Natural killer cell (primary cell): Measurements from ENCODE around the gene EPHX1. TPM values are rescaled to one million over a fixed set of nuclear protein-coding genes. Genes with fewer than 3 reads are reported as not detected.

ENCODE experiments used
- ATAC-seq, 3 donors: fragments of 150-1000 bp in 2 of 3; fragments of 200-7000 bp in 1 of 3; cut with Tn5 transposase; 1 replicate in 1 of 3; 2 replicates in 2 of 3; pipeline ENCODE4 v1.10.0; 2021; ENCODE audit warnings: mild to moderate bottlenecking in 2 of 3, moderate library complexity in 2 of 3
- DNase-seq, 2 donors: peaks; one replicate each; pipeline versions ENCODE4 v3.0.0 to v3.0.0-alpha.2; 2013 to 2021; ENCODE audit warnings: mixed read lengths in 1 of 2
- H3K27ac ChIP-seq: one replicate; pipeline ENCODE4 v1.5.1; 2013; ENCODE audit warnings: mild to moderate bottlenecking, low read length
- H3K27me3 ChIP-seq: one replicate; pipeline ENCODE4 v1.6.1; 2013; ENCODE audit warnings: low read length; ENCODE audit not compliant: control insufficient read depth, insufficient read depth
- H3K36me3 ChIP-seq: one replicate; pipeline ENCODE4 v1.6.1; 2013; ENCODE audit warnings: low read length; ENCODE audit not compliant: control insufficient read depth, insufficient read depth
- H3K4me1 ChIP-seq: one replicate; pipeline ENCODE4 v1.6.1; 2013; ENCODE audit warnings: low read length; ENCODE audit not compliant: control insufficient read depth, insufficient read depth
- H3K4me3 ChIP-seq: one replicate; pipeline ENCODE4 v1.5.1; 2013; ENCODE audit warnings: low read length
- H3K9me3 ChIP-seq: one replicate; pipeline ENCODE4 v1.6.1; 2013; ENCODE audit warnings: low read length; ENCODE audit not compliant: control insufficient read depth, insufficient read depth
- H3K27ac Mint-ChIP-seq, 2 donors: one replicate each; pipeline ENCODE4 v1.8.0; 2022; ENCODE audit warnings: mild to moderate bottlenecking in 2 of 2, mixed read lengths in 2 of 2, moderate library complexity in 1 of 2
- H3K27me3 Mint-ChIP-seq, 2 donors: one replicate each; pipeline ENCODE4 v1.8.0; 2022; ENCODE audit warnings: low read depth in 2 of 2, mixed read lengths in 2 of 2
- H3K36me3 Mint-ChIP-seq: one replicate; pipeline ENCODE4 v1.8.0; 2022; ENCODE audit warnings: mixed read lengths
- H3K4me1 Mint-ChIP-seq, 2 donors: one replicate each; pipeline ENCODE4 v1.8.0; 2022; ENCODE audit warnings: mixed read lengths in 2 of 2
- H3K4me3 Mint-ChIP-seq: one replicate; pipeline ENCODE4 v1.8.0; 2022; ENCODE audit warnings: mild to moderate bottlenecking, moderate library complexity, mixed read lengths
- H3K9me3 Mint-ChIP-seq, 2 donors: one replicate each; pipeline ENCODE4 v1.8.0; 2022; ENCODE audit warnings: mixed read lengths in 2 of 2
- WGBS: methylation state at CpG from one replicate; pipeline ENCODE4 v1.1.7; 2013; ENCODE audit warnings: missing lambda C conversion rate; ENCODE audit not compliant: insufficient coverage; 5-methylcytosine and 5-hydroxymethylcytosine counted together
- intact Hi-C: fragments of 100-400 bp; cut with micrococcal nuclease; formaldehyde crosslinking; loops from one replicate; pipeline ENCODE4 v1.14.2; 2022
- total RNA-seq, 4 donors: library from RNA; stranded (reverse); fragments of 120-200 nt in 1 of 4; gene quantifications; one replicate each; pipeline versions ENCODE4 v1.2.3 to v1.2.4, GENCODE V29; 2013 to 2022
- TF ChIP-seq, protein P1 (sequence below): fragments of 200-600 bp; IDR thresholded peaks from one replicate; pipeline ENCODE4 v1.8.0; 2022; ENCODE audit warnings: antibody characterized with exemption

The EPHX1 gene
- total RNA-seq, 3 donors from 2014 or later (not counting 1 experiment from before 2014, with no cell fraction given) = 1.1 to 2.3 (median 1.5) TPM

DNA sequence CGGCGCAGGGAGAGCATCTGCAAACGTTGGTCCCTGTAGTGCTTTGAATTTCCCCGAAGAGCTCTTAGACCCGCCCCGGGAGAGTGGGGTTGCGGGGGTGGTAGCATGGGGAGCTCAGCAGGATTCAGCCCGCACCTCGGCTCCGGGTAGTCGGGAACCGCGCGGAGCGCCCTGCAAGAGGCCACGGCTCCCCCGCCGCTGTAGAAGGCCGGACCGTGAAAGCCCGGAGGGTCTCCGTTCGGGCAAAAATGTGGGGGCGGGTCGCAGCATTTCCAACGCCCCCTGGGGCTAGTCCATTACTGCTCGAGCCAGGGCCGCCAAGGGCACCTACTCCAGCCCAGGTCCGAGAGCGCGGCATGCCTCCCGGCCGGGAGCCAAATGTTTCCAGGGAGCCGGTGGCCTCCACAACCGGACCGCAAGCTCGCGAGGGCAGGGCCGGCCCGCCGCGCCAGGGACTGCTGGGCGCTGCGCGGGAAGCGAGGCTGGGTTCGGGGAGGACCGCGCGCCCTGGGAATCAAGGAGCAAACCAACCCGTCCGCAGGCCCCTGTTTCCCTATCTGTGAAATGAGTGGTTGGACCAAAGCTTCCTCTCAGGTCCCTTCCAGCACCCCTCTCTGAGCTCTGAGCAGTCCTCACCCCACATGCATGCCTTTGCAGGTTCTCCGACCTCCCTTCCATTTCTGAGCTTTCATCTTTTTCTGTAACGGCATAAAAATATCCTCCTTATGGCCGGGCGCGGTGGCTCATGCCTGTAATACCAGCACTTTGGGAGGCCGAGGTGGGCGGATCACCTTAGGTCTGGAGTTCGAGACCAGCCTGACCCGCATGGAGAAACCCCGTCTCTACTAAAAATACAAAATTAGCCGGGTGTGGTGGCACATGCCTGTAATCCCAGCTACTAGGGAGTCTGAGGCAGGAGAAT is 73.0 kb downstream of the EPHX1 start:
- H3K36me3 Mint-ChIP-seq = no peaks in the 10 kb centered on the region
- ATAC-seq = peak; percentile 32 to 45 (median 37)
- WGBS = 6% methylated on average over 63 of the region's 63 CpGs

GRCh38 chr1:225883616-225884265 is 73.8 kb downstream of the EPHX1 start:
- TF ChIP-seq, protein P1, sequence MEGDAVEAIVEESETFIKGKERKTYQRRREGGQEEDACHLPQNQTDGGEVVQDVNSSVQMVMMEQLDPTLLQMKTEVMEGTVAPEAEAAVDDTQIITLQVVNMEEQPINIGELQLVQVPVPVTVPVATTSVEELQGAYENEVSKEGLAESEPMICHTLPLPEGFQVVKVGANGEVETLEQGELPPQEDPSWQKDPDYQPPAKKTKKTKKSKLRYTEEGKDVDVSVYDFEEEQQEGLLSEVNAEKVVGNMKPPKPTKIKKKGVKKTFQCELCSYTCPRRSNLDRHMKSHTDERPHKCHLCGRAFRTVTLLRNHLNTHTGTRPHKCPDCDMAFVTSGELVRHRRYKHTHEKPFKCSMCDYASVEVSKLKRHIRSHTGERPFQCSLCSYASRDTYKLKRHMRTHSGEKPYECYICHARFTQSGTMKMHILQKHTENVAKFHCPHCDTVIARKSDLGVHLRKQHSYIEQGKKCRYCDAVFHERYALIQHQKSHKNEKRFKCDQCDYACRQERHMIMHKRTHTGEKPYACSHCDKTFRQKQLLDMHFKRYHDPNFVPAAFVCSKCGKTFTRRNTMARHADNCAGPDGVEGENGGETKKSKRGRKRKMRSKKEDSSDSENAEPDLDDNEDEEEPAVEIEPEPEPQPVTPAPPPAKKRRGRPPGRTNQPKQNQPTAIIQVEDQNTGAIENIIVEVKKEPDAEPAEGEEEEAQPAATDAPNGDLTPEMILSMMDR = no peak
- intact Hi-C loops = no loop called here
- Mint-ChIP-seq H3K27ac (peak overlapping the region; percentile 72 to 83), H3K9me3 (no peaks in the 10 kb centered on the region), H3K27me3 (peaks cover 5 to 10% of the 10 kb centered on the region in 2 donors), H3K4me3 (peak overlapping the region; percentile 91), H3K36me3 (no peaks in the 10 kb centered on the region), H3K4me1 (peaks cover 27 to 42% of the 10 kb centered on the region in 2 donors)
- ATAC-seq (no peak), DNase-seq (no peak)
- Histone ChIP-seq H3K36me3 (no peaks in the 10 kb centered on the region), H3K9me3 (no peaks in the 10 kb centered on the region), H3K27ac (no peak overlapping the region), H3K4me1 (peaks cover 46% of the 10 kb centered on the region), H3K27me3 (no peaks in the 10 kb centered on the region), H3K4me3 (no peak overlapping the region)
- WGBS = 89% methylated on average over 9 of the region's 11 CpGs

More for the DNA sequence above, 73.0 kb downstream of the EPHX1 start:
- Histone ChIP-seq H3K4me3 (peak overlapping the region; percentile 99), H3K9me3 (no peaks in the 10 kb centered on the region), H3K27me3 (no peaks in the 10 kb centered on the region), H3K4me1 (peaks cover 52% of the 10 kb centered on the region), H3K27ac (peak overlapping the region; percentile 91), H3K36me3 (no peaks in the 10 kb centered on the region)
- Mint-ChIP-seq H3K4me3 (peak overlapping the region; percentile 91), H3K9me3 (no peaks in the 10 kb centered on the region), H3K27ac (peak overlapping the region; percentile 72 to 83), H3K4me1 (peaks cover 34 to 49% of the 10 kb centered on the region in 2 donors), H3K27me3 (peaks cover 5 to 10% of the 10 kb centered on the region in 2 donors)
- intact Hi-C loops = loop anchor here (1.0 kb wide), 1 partner anchor 14 kb away; no protein-coding TSS in a partner anchor
- TF ChIP-seq, protein P1 = no peak
- peak in 1 of 2 donors; percentile 60 for DNase-seq

DNA sequence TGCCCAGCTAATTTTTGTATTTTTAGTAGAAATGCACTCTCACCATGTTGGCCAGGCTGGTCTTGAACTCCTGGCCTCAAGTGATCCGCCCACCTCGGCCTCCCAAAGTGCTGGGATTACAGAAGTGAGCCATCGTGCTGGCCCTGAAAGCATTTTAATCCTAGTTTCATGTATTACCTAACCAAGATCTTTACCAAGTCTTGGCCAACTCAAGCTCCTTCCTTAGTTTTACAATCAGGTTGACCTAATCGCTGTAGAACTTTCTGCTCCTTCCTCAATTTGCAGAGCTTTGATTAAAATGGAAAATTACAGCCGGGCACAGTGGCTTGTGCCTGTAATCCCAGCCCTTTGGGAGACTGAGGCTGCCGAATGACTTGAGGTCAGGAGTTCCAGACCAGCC is 75.4 kb downstream of the EPHX1 start:
- Histone ChIP-seq H3K9me3 (no peaks in the 10 kb centered on the region), H3K27ac (no peak overlapping the region), H3K36me3 (no peaks in the 10 kb centered on the region), H3K27me3 (no peaks in the 10 kb centered on the region), H3K4me3 (no peak overlapping the region), H3K4me1 (peaks cover 30% of the 10 kb centered on the region)
- no peak overlapping the region for H3K27ac Mint-ChIP-seq
- no peak overlapping the region for H3K4me3 Mint-ChIP-seq
- H3K9me3 Mint-ChIP-seq = no peaks in the 10 kb centered on the region
- intact Hi-C loops = no loop called here
- DNase-seq (no peak), ATAC-seq (no peak)
- TF ChIP-seq, protein P1 = no peak
- H3K36me3 Mint-ChIP-seq = no peaks in the 10 kb centered on the region
- 89% methylated on average over 6 of the region's 6 CpGs for WGBS
- H3K4me1 Mint-ChIP-seq = peaks cover 12 to 26% of the 10 kb centered on the region in 2 donors
- H3K27me3 Mint-ChIP-seq = peaks cover 5 to 10% of the 10 kb centered on the region in 2 donors
